ENCODE results near the gene FTCDNL1.

FTCDNL1 gene

DNA sequence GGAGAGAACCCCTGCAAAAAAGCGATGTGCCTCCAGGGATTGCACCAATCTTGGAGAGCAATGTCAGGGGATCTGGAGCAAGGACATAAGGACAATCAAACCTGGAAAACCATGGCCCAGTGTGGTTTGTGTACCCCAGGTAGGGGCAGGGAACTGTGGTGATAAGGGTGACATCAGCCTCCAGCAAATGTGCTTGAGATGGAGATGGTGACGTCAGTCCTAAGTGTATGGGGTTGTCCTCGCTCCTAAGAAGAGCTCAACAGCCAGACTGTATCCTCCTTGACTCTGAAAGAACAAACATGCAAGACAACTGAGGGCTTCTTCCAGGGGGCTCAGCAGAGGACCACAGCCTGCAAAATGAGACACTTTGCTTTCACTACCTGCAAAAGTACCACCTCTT, 71.4 kb downstream of the FTCDNL1 start:
- TF ChIP-seq, protein P1, sequence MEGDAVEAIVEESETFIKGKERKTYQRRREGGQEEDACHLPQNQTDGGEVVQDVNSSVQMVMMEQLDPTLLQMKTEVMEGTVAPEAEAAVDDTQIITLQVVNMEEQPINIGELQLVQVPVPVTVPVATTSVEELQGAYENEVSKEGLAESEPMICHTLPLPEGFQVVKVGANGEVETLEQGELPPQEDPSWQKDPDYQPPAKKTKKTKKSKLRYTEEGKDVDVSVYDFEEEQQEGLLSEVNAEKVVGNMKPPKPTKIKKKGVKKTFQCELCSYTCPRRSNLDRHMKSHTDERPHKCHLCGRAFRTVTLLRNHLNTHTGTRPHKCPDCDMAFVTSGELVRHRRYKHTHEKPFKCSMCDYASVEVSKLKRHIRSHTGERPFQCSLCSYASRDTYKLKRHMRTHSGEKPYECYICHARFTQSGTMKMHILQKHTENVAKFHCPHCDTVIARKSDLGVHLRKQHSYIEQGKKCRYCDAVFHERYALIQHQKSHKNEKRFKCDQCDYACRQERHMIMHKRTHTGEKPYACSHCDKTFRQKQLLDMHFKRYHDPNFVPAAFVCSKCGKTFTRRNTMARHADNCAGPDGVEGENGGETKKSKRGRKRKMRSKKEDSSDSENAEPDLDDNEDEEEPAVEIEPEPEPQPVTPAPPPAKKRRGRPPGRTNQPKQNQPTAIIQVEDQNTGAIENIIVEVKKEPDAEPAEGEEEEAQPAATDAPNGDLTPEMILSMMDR (conservative IDR thresholded peaks at IDR 0.05), result no peak

DNA sequence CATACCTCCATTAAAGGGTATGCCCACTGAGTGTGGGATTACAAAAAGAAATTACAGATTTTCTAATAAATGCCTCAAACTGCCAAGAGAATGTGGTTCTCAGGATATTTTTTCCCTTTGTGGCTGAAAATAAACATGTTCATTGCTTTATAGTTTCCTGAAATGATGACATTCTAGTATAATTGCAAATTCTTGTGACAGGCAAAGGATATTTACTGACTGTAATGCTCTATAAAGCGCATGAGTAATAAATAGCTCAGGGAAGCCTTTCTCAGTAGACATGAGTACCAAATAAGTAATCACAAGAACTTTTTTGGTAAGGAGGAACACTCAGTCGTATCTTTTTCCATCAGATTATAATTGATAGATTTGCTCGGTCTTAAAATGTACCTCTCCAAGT, 72.3 kb downstream of the FTCDNL1 start:
- TF ChIP-seq, protein P1 (conservative IDR thresholded peaks at IDR 0.05), result no peak
- H3K27ac ChIP-seq, result no peak overlapping the region

More for the DNA sequence above, 71.4 kb downstream of the FTCDNL1 start:
- no peak overlapping the region for H3K27ac ChIP-seq

DNA sequence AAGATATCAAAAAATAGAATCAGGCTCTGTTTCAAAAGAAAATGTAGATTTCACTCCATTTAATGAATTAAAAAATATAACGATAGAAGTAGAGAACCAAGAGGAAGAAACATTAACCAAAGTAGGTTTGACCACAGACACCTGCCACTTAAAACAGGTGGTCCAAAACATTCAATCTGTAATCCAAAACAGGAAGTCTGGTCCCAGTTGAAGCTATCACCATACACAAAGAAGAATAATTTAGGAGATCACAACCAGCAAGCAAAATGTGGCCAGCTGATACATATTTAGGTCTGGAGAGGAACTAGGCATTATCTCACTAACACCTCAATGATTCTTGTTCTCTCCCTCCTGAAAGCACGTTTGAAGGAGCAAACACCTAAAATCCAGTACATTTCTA, 73.1 kb downstream of the FTCDNL1 start:
- no peak overlapping the region for H3K27ac ChIP-seq
- TF ChIP-seq, protein P1 (conservative IDR thresholded peaks at IDR 0.05), result no peak

DNA sequence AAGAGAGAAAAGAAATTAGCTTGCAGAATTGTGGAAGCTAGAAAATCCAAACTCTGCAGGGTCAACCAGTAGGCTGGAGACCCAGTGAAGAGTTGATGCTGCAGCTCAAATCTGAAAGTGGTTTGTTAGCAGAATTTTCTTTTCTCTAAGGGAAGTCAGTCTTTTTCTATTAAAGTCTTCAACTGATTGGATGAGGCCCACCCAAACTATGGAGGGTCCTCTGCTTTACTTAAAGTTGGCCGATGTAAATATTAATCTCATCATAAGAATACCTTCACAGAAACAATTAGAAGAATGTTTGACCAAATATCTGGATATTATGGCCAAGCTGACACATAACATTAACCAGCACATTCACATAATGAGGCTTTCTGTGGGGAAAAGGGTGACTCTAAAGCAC, 73.7 kb downstream of the FTCDNL1 start:
- TF ChIP-seq, protein P1 (conservative IDR thresholded peaks at IDR 0.05), result no peak
- H3K27ac ChIP-seq, result no peak overlapping the region

DNA sequence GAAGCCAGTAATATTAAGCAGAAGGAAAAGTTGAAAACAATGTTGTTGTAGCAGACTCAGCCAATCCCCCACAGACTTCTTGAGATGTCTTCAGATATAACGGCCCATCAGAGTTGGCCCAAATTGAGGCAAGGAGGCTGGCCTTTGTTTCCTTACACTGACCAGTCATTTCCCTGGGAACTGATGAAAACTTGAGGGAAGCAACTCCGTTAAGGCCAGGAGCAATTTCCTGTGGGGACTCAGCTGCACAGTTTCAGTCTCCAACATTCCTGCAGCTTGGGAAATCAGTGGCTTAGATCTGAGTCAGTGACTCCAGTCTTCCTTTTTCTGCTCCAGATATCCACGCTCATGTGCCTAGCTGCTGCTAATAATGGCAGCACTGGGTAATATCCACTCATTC, 75.7 kb downstream of the FTCDNL1 start:
- H3K27ac ChIP-seq, result no peak overlapping the region
- TF ChIP-seq, protein P1 (conservative IDR thresholded peaks at IDR 0.05), result no peak

DNA sequence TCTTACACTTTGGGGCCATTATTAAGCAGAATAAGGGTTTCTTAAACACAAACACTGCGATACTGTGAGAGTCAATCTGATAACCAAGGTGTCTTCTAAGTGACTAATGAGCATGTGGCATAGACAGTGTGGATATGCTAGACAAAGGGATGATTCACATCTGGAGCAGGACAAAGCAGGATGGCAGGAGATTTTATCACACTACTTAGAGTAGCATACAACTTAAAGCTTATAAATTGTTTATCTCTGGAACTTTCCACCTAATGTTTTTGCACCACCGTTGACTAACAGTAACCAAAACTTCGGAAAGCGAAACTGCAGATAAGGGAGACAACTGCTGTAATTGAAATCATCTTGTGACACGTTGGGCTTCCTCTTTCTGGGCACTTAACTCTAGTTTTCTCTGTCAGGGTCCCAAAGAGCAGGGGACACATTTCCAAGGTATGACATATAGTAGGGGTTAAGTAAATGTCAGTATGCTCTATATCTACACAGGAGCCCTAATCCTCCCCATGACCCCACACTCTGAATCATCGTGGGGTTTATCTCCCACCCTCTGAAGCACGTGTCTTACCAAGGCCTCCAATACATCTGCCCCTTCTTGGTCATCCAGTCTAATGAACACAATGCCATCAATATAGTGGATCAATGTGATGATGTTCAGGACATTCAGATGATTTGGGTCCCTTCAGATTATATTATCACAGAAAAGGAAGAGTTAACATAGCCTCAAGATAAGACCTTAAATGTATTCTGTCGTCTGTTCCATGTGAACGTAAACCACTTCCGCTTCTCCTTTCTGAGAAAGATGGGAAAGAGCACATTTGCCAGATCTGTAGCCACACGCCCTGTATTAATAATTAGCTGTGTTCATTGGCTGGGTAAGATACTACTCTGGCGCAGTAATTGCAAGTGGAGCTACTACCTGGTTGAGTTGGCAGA, 78.7 kb downstream of the FTCDNL1 start:
- no peak overlapping the region for H3K27ac ChIP-seq

DNA sequence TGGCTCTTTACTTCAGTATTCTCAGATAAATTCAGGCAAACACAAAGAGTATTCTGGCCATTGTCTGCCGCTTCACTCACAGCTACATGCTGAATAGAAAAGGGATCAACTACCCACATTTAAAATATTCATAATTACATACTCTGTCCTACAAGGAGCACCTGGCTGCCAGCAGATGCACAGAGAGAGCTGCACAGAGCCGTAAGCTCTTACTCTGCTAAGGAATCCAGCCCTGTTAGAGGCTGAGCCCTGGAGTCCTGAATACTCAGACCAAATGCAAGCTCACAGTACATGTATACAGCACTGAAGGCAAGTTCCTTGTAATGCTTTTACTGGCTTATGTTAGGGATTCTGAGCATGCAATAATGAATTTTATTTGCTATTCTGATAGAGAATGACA, 80.3 kb downstream of the FTCDNL1 start:
- TF ChIP-seq, protein P1 (conservative IDR thresholded peaks at IDR 0.05), result no peak
- H3K27ac ChIP-seq, result no peak overlapping the region

More for the DNA sequence above, 78.7 kb downstream of the FTCDNL1 start:
- TF ChIP-seq, protein P1 (conservative IDR thresholded peaks at IDR 0.05), result no peak
